Measurements from ENCODE around the gene ZDHHC11B.

DNA sequence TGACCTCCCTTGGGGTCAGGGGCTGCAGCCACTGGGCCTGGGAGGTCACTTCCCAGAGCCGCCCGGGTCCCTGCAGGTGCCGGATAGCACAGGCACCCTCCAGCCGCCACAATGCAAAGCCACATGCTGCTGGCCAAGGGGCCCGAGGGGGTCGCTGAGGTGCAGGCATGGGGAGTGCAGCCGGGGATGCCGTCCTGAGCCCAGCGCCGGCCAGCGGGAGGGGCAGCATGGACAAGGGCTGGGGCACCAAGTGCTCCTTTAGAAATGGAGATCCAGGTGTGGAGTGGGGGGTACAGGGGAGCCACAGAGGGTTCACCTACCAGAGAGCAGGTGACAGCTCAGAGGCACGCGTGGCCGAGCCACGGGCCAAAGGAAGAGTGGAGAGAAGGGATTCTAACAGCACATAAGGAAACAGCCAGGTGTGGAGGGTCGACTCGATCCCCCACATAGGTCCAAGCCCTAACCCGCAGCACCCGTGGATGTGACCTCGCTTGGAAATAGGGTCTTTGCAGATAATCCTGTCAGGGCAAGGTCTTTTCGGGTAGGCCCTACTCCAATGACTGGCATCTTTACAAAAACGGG, 24.7 kb downstream of the ZDHHC11B start:
- TF ChIP-seq ZNF274 (IDR thresholded peaks at IDR 0.05; ENCODE audit: low read depth, low read length) (no peak), YY1 (IDR thresholded peaks at IDR 0.05; ENCODE audit: insufficient read depth, insufficient read length) (no peak), SUZ12 (IDR thresholded peaks at IDR 0.05; ENCODE audit: extremely low read depth, insufficient read depth, insufficient read length) (no peak)
